GM21360 (cell line): ENCODE results near the gene ZNF766.
"Not testable (repeated sequence)": the region's sequence is repeated elsewhere in the genome, so short reads cannot be mapped to it uniquely, and the experiment has no call there.

Experiments used
- ATAC-seq: cut with Tn5 transposase; IDR thresholded peaks from one replicate; pipeline ENCODE4 v1.9.1; 2021; ENCODE audit warnings: mild to moderate bottlenecking, moderate library complexity; ENCODE audit not compliant: unreplicated experiment

ZNF766 gene

DNA sequence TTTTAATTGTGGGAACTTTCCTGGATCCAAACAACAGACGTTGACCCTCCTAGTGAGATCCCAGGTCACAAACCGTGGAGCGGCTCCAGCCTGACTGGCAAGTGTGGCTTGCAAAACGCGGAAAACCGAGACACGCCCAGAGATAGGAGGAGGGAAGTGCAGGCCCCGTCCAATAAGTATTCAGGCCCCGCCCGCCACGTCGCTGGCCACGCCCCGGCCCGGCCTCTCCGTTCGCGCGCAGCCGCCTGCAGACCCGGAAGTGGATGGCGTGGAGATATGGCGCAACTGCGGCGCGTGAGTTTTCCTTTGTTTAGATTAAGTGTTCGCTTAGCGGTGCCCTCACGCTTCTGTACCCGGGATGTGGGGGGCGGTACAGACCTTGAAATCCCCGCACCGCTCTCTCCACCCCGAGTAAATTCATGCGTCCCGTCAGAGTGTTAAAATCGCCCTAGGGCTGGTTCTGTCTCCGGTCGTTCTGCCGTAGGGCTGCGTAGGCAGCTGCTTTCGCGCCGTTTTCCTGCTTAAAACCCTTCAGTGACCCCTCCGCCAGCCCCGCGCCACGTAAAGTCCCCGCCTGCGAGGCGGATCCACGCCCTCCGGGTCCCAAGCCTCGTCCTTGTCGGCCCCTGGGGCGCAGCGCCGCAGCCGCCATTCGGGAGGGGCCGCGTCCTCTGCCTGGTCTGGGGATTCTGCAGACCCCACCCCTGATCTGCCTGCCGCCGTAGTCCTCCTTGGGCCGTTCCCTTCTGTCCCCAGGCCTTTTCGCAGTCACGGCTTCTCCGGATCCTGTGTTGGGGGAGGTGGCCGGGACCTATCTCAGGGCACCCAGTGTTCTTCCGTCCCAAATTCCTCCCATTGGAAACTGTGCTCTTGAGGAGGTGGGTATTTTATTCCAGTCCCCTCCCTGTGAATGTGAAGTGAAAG, at the start of gene ZNF766:
TSS of gene ZNF766 (plus strand) at position 250 of the 924 bp plus-strand sequence. CDS start at position 277, 27 bp downstream.
- peak; percentile 91 for ATAC-seq

DNA sequence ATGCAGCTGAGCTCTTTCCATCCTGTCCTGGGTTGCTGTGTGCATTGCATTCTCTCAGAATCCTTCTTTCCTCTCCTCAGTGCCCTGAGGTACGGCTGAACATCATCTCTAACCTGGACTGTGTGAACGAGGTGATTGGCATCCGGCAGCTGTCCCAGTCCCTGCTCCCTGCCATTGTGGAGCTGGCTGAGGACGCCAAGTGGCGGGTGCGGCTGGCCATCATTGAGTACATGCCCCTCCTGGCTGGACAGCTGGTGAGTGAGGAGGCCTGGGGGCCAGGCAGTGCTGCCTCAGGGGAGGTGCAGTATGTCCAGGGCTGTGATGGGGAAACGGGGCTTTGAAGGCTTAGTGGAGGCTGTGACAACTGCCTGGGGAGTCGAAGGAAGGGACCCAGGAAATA, 49.8 kb upstream of the ZNF766 start:
- no peak for ATAC-seq

DNA sequence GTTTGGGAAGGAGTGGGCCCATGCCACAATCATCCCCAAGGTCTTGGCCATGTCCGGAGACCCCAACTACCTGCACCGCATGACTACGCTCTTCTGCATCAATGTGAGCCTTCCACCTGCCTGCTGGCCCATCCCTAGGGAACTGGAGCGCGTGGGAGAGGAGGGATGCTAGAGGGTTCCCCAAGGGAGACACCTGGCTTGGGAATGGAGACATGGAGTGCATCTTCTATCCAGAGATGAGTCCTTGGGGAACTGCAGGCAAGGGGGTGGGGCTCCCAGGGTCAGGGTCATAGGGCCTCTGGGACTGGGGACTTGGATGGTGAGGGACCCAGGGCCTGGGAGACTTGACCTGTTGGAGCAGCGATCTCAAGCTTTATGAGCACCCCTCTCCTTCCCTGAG, 48.4 kb upstream of the ZNF766 start:
- no peak for ATAC-seq

DNA sequence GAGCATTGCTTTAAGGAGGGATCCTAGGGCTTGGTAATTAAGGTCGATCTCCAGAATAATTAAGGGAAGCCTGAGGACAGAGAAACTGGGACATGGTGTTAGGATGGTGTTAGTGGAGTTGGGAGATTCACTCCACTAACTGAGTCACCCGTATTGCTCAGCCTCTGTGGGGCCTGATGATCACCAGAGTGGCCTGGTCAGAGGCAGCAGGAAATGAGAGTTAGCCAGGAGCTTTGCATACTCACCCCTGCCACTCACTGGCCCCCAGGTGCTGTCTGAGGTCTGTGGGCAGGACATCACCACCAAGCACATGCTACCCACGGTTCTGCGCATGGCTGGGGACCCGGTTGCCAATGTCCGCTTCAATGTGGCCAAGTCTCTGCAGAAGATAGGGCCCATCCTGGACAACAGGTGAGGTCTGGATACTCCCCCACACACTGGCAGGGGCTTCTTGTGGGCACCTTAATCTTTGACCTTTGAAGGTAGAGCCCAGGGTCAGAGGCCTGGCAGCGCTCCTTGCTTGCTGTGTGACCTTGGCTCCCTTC, 47.5 kb upstream of the ZNF766 start:
- ATAC-seq = no peak

DNA sequence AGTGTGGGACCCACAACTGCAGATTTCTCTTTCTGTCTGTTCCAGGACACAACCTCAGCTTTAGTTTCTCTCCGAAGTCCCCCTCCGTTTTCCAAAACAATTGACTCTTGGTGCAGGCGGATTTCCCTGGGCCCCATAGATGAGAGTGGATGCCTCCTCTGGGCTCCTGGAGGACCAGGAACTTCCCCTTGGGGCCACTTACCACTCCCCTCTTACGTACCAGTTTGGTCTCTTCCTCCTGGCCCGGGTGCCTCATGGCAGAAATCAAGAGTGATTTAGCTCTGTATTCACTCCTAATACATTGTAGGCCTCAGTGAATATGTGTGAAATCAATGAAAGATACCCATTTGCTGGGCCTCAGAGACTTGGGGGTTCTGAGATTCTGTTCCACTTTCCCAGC, 45.2 kb upstream of the ZNF766 start:
- ATAC-seq = no peak

DNA sequence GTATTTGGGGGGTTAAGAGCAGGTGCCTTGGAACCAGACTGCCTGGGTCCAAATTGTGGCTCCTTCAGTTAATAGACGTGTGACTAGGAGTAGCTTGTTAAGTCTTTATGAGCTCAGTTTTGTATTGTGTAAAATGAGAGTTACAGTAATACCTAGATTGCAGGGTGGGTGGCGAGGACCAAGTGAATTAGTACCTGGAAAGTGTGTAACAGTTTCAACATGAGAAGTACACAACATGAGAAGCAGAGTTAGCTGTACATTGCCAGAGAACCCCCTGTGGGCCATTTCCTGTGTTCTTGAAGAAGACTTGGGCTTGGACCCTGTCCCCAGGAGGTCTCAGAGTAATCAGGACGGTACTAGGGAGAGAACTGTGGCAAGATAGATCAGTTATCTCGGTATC, 42.7 kb upstream of the ZNF766 start:
- ATAC-seq = no peak

DNA sequence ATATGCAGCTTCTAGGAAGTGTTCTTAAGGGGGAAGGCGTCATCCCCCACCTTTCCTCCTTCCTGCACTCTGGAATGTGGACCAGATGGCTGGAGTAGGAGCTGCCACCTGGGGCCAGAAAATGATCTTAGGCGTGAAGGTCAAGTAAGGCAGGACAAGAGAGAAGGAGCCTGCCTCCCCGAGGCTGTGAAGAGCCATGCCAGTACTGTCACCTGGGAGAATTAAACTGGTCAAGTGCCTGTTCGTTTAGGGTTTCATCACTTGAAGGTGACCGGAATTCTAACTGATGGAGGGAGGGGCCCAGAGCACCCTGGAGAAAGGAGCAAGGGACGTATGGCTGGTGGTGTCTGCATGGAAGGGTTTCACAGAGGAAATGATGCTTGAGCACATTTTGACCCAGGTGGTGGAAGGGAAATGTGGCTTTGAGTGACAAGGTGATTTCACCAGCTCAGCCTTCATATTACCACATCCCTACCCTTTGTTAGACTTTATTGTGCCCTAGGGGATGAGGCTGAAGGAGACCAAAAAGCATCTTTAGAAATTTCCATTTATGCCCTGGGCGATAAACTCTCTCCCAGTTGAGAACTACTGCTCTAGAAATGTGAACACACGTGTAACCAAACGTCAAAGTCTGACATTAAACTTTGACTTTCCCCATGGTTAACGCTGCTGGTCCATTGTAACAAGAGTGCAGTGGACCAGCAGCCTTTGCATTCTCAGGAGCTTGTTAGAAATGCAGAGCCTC, 42.0 kb upstream of the ZNF766 start:
- ATAC-seq = no peak

DNA sequence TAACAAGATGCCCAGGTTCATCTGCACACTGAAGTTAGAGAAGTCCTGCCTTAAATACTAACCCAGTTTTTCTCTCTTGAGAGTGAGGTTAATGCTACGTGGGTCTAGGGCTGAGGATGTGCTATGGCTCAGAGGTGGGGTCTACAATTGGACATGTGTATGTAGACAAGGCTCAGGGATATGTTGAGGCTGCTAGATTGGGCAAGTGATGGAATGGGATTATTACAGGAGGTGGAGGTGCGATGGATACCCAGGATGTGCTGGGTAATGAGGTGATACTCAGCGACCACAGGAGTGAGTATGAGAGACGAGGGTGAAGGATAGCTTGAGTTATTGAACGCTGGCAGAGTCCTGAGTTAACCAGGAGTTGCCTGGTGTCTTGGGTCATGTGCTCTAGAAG, 41.4 kb upstream of the ZNF766 start:
- ATAC-seq = no peak

DNA sequence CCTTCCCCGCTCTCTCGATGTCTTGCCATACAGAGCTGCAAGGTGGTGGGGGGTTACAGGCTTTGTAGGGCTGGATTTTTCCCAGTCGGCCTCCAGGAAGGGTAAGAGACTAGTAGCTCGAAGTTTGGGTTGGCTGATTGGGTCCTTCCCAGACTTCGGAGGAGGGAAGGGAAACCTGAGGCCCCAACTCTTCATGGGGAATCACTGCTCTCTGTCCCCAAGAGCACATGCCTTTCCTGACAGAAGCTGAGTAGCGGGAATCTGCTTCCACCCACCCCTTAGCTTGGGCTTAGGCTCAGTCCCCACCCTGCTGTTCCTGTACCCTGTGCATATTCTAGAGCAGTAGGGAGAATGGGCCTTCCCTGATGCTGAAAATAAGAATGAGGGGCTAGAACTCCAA, 39.9 kb upstream of the ZNF766 start:
- no peak for ATAC-seq

DNA sequence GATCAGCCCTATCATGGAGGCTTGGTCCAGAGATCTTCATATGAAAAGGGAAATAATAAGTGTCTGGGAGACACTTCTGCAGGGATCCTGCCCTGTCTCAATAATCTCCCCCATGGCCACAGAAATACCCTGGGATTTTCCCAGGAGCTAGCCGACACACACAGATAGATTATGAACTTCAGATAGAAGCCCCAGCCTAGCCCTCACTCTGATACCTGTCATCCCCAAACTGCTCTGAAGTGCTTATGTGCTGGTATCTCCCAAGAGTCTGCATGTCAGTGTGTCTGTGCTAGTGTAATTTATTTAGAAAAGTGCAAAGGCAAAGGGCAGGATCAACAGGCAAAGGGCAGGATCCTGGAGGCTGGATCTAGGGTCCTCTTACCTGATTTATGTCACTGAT, 38.7 kb upstream of the ZNF766 start:
- ATAC-seq = no peak

DNA sequence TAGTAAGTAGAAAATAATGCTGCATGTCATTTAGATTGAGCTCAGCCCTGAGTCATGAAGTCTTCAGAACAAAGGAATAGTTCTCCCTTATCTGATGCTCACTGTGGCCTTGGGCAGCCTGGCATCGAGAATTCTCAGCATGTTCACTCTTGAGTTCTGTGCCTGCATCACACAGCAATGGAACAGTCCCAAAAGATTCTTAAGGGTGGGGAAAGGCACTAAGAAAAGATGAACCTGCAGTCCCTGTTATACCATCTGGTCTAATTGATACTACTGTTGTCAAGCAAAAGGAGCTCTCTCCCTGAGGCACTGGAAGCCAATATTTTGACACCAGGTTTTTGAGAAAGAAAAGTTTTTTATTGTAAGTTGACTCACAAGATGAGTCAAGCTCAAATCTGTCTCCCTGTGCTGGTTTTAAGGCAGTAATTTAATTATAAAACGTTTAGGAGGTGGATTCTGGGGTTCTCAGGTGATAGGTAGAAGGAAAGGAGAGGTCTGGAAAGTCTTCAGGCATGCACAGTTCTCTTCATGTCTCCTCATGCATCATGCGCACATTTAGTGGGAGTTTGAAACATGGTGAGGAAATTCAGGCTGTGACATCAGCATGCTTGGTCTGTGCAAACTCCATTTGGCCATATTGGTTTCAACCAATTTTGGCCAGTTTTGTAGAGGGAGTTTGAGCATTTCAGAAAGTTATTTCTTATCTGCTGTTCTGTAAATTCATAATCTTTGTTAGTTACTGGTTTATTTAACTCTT, 38.1 kb upstream of the ZNF766 start:
- no peak for ATAC-seq

DNA sequence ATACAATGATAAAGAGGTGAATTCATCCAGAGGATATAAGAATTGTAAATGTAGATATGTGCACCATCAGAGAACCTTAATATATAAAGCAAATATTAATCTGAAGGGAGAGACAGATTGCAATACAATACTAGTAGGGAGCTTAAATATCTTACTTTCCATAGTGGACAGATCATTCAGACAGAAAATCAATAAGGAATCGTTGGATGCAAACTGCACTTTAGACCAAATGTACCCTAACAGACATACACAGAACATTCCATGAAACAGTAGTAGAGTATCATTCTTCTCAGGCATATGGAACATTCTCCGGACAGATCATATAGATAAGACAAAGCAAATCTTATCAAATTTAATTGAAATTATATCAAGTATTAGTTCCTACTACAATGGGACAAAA, 35.0 kb upstream of the ZNF766 start:
- no peak for ATAC-seq

DNA sequence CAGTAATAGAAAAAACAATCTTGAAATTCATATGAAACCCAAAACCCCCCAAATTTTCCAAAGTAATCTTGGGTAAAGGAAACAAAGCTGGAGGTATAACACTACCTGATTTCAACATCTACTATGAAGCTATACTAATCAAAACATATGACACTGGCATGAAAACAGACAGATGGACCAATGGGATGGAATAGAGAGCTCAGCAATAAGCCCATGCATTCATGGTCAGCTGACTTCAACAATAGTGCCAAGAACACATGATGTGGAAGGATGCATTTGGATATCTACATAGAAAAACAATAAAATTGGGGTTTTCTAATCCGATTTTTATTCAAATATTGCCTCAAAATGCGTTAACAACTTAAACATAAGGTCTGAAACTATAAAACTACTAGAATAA, 32.2 kb upstream of the ZNF766 start:
- no peak for ATAC-seq

DNA sequence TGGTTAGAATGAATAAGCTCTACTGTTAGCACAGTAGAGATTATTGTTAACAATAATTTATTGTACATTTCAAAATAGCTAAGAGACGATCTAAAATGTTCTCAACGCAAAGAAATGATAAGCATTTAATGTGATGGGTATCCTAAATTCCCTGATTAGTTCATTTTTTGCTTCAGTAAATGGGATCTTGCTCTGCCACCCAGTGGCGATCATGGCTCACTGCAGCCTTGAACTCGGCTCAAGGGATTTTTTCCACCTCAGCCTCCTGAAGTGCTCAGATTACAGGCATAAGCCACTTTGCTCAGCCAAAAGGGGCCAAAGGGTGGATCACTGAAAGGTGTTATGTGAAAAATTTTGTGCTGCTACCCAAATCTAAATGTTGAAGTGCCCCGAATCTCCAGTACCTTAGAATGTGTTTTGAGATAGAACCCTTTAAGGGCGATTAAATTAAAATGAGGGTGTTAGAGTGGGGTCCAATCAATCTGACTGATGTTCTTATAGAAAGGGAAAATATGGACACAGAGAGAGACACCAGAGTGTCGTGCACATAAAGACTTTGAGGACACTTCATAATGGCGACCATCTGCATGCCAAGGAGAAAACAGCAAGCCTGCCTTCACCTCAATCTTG, 31.5 kb upstream of the ZNF766 start:
- ATAC-seq = no peak

DNA sequence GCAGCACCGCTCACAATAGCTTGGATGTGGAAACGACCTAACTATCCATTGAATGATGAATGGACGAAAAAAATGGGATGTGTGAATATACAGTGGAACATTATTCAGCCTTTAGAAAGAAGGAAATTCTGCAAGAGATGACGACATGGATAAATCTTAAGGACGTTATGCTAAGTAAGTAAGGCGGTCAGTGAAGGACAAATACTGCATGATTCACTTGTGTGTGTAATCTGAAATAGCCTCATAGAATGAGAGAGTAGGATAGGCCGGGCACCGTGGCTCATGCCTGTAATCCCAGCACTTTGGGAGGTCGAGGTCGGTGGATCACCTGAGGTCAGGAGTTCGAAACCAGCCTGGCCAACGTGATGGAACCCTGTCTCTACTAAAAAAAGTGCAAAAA, 25.4 kb upstream of the ZNF766 start:
- no peak for ATAC-seq

DNA sequence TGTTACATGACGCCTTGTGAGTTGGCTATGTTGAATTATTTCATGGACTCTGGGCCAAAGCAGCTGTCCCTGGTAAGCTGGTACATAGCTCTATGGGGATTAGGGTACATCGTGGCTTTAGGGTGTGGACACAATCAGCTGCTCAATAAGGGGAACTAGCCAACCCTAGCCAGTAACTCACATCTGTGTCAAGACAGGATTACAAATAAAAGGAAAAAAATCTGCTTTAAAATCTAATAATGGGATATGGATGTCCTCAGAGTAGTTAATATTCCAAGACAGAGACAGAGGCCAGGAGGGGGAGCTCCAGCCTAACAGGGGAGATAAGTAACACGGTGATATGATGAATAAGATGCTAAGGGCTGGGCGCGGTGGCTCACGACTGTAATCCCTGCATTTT, 21.1 kb upstream of the ZNF766 start:
- no peak for ATAC-seq

DNA sequence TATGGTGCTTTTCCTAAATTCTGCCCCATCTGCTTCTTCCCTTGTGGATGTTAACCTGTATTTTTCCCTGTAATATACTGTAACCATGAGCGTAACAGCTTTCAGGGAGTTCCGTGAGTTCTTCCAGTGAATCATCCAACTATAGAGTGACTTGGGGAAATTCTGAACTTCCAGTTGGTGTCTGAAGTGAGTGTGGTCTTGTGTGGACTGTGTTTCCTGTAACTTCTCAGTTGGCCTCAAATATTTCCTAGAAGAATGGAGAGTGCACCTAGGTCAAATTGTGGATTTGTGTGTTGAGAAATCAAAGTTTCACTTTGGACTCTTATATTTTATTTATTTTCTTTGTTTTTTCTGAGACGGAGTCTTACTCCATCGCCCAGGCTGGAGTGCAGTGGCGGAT, 11.0 kb upstream of the ZNF766 start:
- no peak for ATAC-seq

DNA sequence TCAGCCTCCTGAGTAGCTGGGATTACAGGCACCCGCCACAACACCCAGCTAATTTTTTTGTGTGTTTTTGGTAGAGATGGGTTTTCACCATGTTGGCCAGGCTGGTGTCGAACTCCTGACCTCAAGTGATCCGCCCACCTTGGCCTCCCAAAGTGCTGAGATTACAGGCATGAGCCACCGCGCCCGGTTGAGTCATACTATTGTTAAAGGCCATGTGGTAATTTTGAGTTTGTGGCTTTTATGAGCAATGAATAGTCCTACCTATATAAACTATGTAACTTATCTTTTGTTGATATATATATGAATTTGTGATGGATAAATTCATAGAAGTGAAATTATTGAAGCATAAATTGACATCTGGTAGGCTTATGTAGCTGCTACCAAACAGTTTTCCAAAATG, 3.8 kb upstream of the ZNF766 start:
- not testable (repeated sequence) for ATAC-seq

DNA sequence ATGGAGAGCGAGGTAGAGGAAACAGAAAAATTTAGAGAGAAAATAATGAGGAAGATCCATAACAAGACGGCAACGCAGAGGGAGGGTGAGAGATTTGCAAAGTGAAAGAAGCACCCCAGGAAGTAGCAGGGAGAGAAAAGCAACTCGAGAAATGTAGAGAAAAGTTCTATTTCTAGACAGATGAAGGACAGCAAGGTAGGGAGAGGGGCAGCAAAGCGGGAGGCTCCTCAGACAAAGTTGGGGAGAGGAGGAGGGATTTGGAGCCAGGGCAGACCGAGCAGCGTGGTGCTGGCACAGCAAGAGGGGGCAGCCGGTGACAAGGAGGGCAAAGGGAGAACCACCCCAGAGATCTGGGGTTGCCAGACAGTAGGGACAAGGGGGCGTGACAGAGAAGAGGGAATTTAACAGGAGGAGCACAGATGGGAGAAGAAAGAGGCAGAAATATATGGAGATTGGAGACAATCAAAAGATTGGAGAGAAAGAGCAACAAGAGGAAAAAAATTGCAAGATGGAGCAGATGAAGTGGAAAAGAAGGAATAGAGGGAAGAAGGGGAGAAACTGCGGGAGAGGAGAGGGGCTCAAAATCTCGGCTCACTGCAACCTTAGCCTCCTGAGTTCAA, 989 bp downstream of the ZNF766 start:
- ATAC-seq = no peak

DNA sequence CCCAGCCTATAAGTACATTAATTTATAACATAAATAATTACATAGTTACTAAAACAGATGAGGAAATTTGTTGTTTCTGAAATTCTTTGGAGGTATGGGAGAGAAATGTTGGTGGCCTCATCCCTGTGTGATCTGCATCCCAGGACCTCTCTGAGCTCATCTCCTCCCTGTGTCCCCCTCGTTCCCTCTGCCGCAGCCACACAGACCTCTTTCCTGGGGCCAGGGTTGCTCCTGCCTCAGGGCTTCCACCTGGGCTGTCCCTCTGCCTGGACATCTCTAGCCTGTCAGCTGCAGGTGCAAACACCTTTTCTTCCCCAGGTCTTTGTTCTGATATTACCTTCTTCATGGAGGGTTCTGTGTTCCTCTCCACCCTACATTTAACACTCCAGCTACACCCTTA, 3.9 kb downstream of the ZNF766 start:
- no peak for ATAC-seq
